NK-92 treated with Interleukin-12 subunit alpha and Interleukin-12 subunit beta, amount 100 ng/mL, for 24 hours (cell line): ENCODE data around the gene CADPS2.
"Not testable (repeated sequence)": the region's sequence is repeated elsewhere in the genome, so short reads cannot be mapped to it uniquely, and the experiment has no call there.

ENCODE experiments used
- DNase-seq: peaks from one replicate; lab custom pipeline; 2025; lab: John Stamatoyannopoulos, UW

The CADPS2 gene

DNA sequence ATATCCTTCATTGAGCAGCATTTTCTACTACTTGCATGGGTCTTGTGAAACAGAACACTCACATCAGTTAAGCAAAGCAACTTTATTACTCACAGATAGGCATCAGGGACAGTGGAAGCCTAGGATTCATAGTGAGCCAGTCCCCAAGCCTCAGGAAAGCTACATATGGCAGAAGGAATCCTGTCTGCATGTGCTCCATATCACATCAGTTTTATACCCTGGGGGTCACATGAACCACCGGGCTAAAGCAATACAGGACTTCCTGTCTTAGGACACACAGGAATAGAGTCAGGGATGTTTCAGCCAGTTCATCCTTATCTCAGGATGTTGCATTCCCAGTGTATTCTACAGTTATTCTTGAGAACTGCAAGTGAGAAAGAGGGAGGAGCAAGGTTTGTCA lies 596.8 kb downstream of the CADPS2 start:
- no peak for DNase-seq

DNA sequence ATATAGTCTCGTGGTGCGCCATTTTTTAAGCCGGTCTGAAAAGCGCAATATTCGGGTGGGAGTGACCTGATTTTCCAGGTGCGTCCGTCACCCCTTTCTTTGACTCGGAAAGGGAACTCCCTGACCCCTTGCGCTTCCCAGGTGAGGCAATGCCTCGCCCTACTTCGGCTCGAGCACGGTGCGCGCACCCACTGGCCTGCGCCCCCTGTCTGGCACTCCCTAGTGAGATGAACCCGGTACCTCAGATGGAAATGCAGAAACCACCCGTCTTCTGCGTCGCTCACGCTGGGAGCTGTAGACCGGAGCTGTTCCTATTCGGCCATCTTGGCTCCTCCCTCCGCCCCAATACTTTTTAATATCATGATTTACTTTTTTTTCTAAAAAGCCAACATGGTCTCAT lies 601.7 kb downstream of the CADPS2 start:
- DNase-seq, result not testable (repeated sequence)

- no peak for DNase-seq
Observed at GRCh38 chr7:122273117-122273516, 613.1 kb downstream of the CADPS2 start.

- no peak for DNase-seq
Observed at GRCh38 chr7:122269241-122269640, 617.0 kb downstream of the CADPS2 start.
